Measurements from ENCODE around the gene CLDN5.

The CLDN5 gene

DNA sequence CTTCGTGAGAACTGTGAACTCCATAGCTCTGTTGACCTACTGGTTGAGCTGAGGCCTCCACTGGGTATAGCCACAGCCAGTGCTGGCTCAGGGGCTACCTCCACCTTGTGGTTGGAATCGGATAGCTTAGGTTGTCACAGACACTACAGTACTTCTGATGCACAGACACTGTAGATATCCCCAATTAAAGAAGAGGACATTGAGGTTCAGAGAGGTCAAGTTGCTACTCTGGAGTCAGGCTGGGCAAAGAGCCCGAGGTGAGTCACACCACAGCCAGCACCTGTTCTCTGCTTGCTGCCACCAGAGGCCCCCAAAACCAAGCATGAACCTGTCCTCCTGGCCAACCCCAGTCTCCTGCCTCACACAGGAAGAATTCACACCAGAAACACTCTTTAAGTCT is 50.6 kb downstream of the CLDN5 start:
- Histone ChIP-seq H3K27me3 (replicated peaks; ENCODE audit: control insufficient read depth, insufficient read depth, low read length, poor library complexity, severe bottlenecking) (no peaks in the 10 kb centered on the region), H3K27ac (ENCODE audit: insufficient read depth, low read length, poor library complexity, severe bottlenecking) (no peak overlapping the region), H3K36me3 (ENCODE audit: control insufficient read depth, insufficient read depth, low read length) (peaks cover 65% of the 10 kb centered on the region), H3K9me3 (ENCODE audit: control insufficient read depth, low read length) (no peaks in the 10 kb centered on the region), H3K4me3 (ENCODE audit: insufficient read depth, low read depth, low read length, poor library complexity, severe bottlenecking) (no peak overlapping the region), H3K4me1 (ENCODE audit: control insufficient read depth, insufficient read depth, low read length, poor library complexity, severe bottlenecking) (peaks cover 4% of the 10 kb centered on the region)
- no peak for DNase-seq
